HEK293 (cell line): ENCODE measurements around the gene MYBPC3.

Experiments used
- CTCF ChIA-PET: fragments of 350-600 bp; formaldehyde crosslinking; extraction: SDS; loops from one replicate; lab custom pipeline; 2021; ENCODE audit warnings: antibody characterized with exemption; lab: Yijun Ruan, JAX
- POLR2A ChIA-PET: fragments of 300-600 bp; formaldehyde crosslinking; extraction: SDS; loops from one replicate; lab custom pipeline; 2020; ENCODE audit warnings: antibody characterized with exemption, inconsistent platforms; lab: Yijun Ruan, JAX
- H3K27ac ChIP-seq: fragments of 200-500 bp; sonication (Bioruptor generic); 2 replicates; pipeline ENCODE4 v1.5.1; 2014; ENCODE audit warnings: low read depth, low read length, control low read depth, inconsistent platforms; ENCODE audit errors: extremely low read depth
- H3K36me3 ChIP-seq, 2 experiments: fragments of 200-500 bp in 1 of 2; sonication (Bioruptor generic) in 1 of 2; 1 replicate in 1 of 2; 2 replicates in 1 of 2; pipeline ENCODE4 v1.5.1; 2014 to 2017; ENCODE audit warnings: inconsistent platforms in 2 of 2, low read length in 2 of 2; ENCODE audit not compliant: control insufficient read depth in 2 of 2, insufficient read depth in 1 of 2
- H3K4me1 ChIP-seq: fragments of 200-500 bp; sonication (Bioruptor generic); 2 replicates; pipeline ENCODE4 v1.5.1; 2014; ENCODE audit warnings: mild to moderate bottlenecking, low read length, inconsistent platforms; ENCODE audit not compliant: control insufficient read depth, insufficient read depth
- H3K4me3 ChIP-seq: 2 replicates; pipeline ENCODE4 v1.5.1; 2011; ENCODE audit warnings: low read depth, mild to moderate bottlenecking, control low read depth, low read length, moderate library complexity
- H3K9me3 ChIP-seq: fragments of 200-500 bp; sonication (Bioruptor generic); 2 replicates; pipeline ENCODE4 v1.5.1; 2014; ENCODE audit warnings: low read depth, low read length, inconsistent platforms; ENCODE audit not compliant: control insufficient read depth, insufficient read depth
- ELK4 ChIP-seq: IDR thresholded peaks from 2 replicates; pipeline ENCODE4 v1.6.1; 2011; ENCODE audit warnings: mild to moderate bottlenecking, low read depth, low read length, borderline replicate concordance
- FEZF1 ChIP-seq: fragments of 450-650 bp; formaldehyde crosslinking; IDR thresholded peaks from 2 replicates; pipeline ENCODE4 v1.5.1; 2016; ENCODE audit warnings: missing biosample characterization, missing genetic modification characterization
- HOXC10 ChIP-seq: sonication (generic); formaldehyde crosslinking; IDR thresholded peaks from 2 replicates; pipeline ENCODE4 v1.8.1; 2023; ENCODE audit warnings: mild to moderate bottlenecking, missing genetic modification reagents
- YY1 ChIP-seq: fragments of 450-650 bp; formaldehyde crosslinking; IDR thresholded peaks from 2 replicates; pipeline ENCODE4 v1.5.1; 2018; ENCODE audit warnings: missing biosample characterization, missing genetic modification characterization
- ZBTB20 ChIP-seq: fragments of 450-650 bp; formaldehyde crosslinking; IDR thresholded peaks from 2 replicates; pipeline ENCODE4 v1.5.1; 2016; ENCODE audit warnings: missing biosample characterization, missing genetic modification characterization
- ZBTB49 ChIP-seq: fragments of 450-650 bp; formaldehyde crosslinking; IDR thresholded peaks from 2 replicates; pipeline ENCODE4 v1.5.1; 2016; ENCODE audit warnings: missing biosample characterization, missing genetic modification characterization, low read depth
- ZBTB8A ChIP-seq: fragments of 450-650 bp; formaldehyde crosslinking; IDR thresholded peaks from 2 replicates; pipeline ENCODE4 v1.5.1; 2016; ENCODE audit warnings: missing biosample characterization, missing genetic modification characterization
- ZFP37 ChIP-seq: fragments of 450-650 bp; formaldehyde crosslinking; IDR thresholded peaks from 2 replicates; pipeline ENCODE4 v1.5.1; 2016; ENCODE audit warnings: missing biosample characterization, missing genetic modification characterization
- ZFP41 ChIP-seq: fragments of 450-650 bp; formaldehyde crosslinking; IDR thresholded peaks from 2 replicates; pipeline ENCODE4 v1.5.1; 2016; ENCODE audit warnings: missing biosample characterization, missing genetic modification characterization, borderline replicate concordance
- ZNF138 ChIP-seq: fragments of 450-650 bp; formaldehyde crosslinking; IDR thresholded peaks from 2 replicates; pipeline ENCODE4 v1.5.1; 2016; ENCODE audit warnings: missing biosample characterization, missing genetic modification characterization, borderline replicate concordance
- ZNF175 ChIP-seq: fragments of 450-650 bp; formaldehyde crosslinking; IDR thresholded peaks from 2 replicates; pipeline ENCODE4 v1.5.1; 2016; ENCODE audit warnings: missing biosample characterization, missing genetic modification characterization
- ZNF26 ChIP-seq: fragments of 450-650 bp; formaldehyde crosslinking; IDR thresholded peaks from 2 replicates; pipeline ENCODE4 v1.5.1; 2016; ENCODE audit warnings: missing biosample characterization, missing genetic modification characterization
- ZNF274 ChIP-seq, 2 experiments: fragments of 200-500 bp in 1 of 2; fragments of 450-650 bp in 1 of 2; sonication (Bioruptor generic) in 1 of 2; formaldehyde crosslinking in 1 of 2; IDR thresholded peaks; 2 replicates each; pipeline versions ENCODE4 v1.5.1 to v1.6.1; 2014 to 2016; ENCODE audit warnings: borderline replicate concordance in 1 of 2, inconsistent platforms in 1 of 2, low read length in 1 of 2, missing biosample characterization in 1 of 2, missing genetic modification characterization in 1 of 2
- ZNF324 ChIP-seq: fragments of 450-650 bp; formaldehyde crosslinking; IDR thresholded peaks from 2 replicates; pipeline ENCODE4 v1.5.1; 2016; ENCODE audit warnings: missing biosample characterization, missing genetic modification characterization
- ZNF354C ChIP-seq: fragments of 450-650 bp; formaldehyde crosslinking; IDR thresholded peaks from 2 replicates; pipeline ENCODE4 v1.5.1; 2016; ENCODE audit warnings: missing biosample characterization, missing genetic modification characterization, low read depth, borderline replicate concordance
- ZNF433 ChIP-seq: fragments of 450-650 bp; formaldehyde crosslinking; IDR thresholded peaks from 2 replicates; pipeline ENCODE4 v1.5.1; 2016; ENCODE audit warnings: missing biosample characterization, missing genetic modification characterization, low read depth
- ZNF518A ChIP-seq: fragments of 450-650 bp; formaldehyde crosslinking; conservative IDR thresholded peaks from 2 replicates; pipeline ENCODE4 v1.5.1; 2016; ENCODE audit warnings: low read depth, missing biosample characterization, missing genetic modification characterization
- ZNF776 ChIP-seq: fragments of 450-650 bp; formaldehyde crosslinking; IDR thresholded peaks from 2 replicates; pipeline ENCODE4 v1.5.0; 2017; ENCODE audit warnings: missing biosample characterization, missing genetic modification characterization, borderline replicate concordance
- ZNF777 ChIP-seq: fragments of 450-650 bp; formaldehyde crosslinking; IDR thresholded peaks from 2 replicates; pipeline ENCODE4 v1.5.1; 2017; ENCODE audit warnings: missing biosample characterization, missing genetic modification characterization, borderline replicate concordance
- ZNF791 ChIP-seq: fragments of 450-650 bp; formaldehyde crosslinking; IDR thresholded peaks from 2 replicates; pipeline ENCODE4 v1.5.1; 2016; ENCODE audit warnings: missing biosample characterization, missing genetic modification characterization
- ZSCAN16 ChIP-seq: fragments of 450-650 bp; formaldehyde crosslinking; IDR thresholded peaks from 2 replicates; pipeline ENCODE4 v1.5.1; 2016; ENCODE audit warnings: missing biosample characterization, missing genetic modification characterization
- ZSCAN4 ChIP-seq: fragments of 450-650 bp; formaldehyde crosslinking; IDR thresholded peaks from 2 replicates; pipeline ENCODE4 v1.5.1; 2017; ENCODE audit warnings: missing biosample characterization, missing genetic modification characterization

Gene MYBPC3

GRCh38 chr11:47336595-47336994, 15.9 kb downstream of the MYBPC3 start:
- Histone ChIP-seq H3K4me1 (no peaks in the 10 kb centered on the region), H3K27ac (no peak overlapping the region), H3K4me3 (no peak overlapping the region), H3K36me3 (no peaks in the 10 kb centered on the region), H3K9me3 (no peaks in the 10 kb centered on the region)
- ChIA-PET CTCF (interaction anchor here (0.7 kb wide), 1 partner anchor 190 kb away, joined by 3 read pairs; no protein-coding TSS in a partner anchor), POLR2A (no interaction called here)
- TF ChIP-seq ZFP37 (tag by site-specific recombination) (no peak), ZBTB8A (tag by site-specific recombination) (no peak), ZNF791 (tag by site-specific recombination) (no peak), ZFP41 (no peak), ZNF26 (no peak), ZNF175 (tag by site-specific recombination) (no peak), ZBTB20 (tag by site-specific recombination) (no peak), ZNF777 (tag by site-specific recombination) (no peak), HOXC10 (no peak), YY1 (tag by site-specific recombination) (no peak), ZSCAN16 (tag by site-specific recombination) (no peak), ZNF274 (IDR thresholded peaks at IDR 0.05; ENCODE audit: low read length) (no peak), ZNF274 (tag by site-specific recombination; IDR thresholded peaks at IDR 0.05; ENCODE audit: borderline replicate concordance) (no peak), ZNF138 (no peak)

- Histone ChIP-seq H3K4me1 (no peaks in the 10 kb centered on the region), H3K9me3 (no peaks in the 10 kb centered on the region), H3K4me3 (no peak overlapping the region), H3K27ac (no peak overlapping the region)
- ChIA-PET POLR2A (no interaction called here), CTCF (no interaction called here)
- TF ChIP-seq ZNF518A (tag by site-specific recombination) (no peak), ZSCAN4 (tag by site-specific recombination) (no peak), FEZF1 (tag by site-specific recombination) (no peak), ZBTB49 (tag by site-specific recombination) (no peak), ZNF354C (tag by site-specific recombination) (no peak), ELK4 (no peak), ZNF433 (tag by site-specific recombination) (no peak), ZFP37 (tag by site-specific recombination) (no peak), ZNF776 (tag by site-specific recombination) (no peak), ZNF324 (tag by site-specific recombination) (no peak)
- TF ChIP-seq, all 188 proteins: peak for 0
- peaks cover 0 to under 1% of the 10 kb centered on the region in 2 experiments; a peak in 1 of 3 replicates for H3K36me3 ChIP-seq
These were observed 16.8 kb downstream of the MYBPC3 start for GRCh38 chr11:47335733-47336132.
